ENCODE data around the gene WHRN. TPM values are rescaled to one million over a fixed set of nuclear protein-coding genes. Genes with fewer than 3 reads are reported as not detected.

The WHRN gene
- total and polyA plus RNA-seq, 9 of the 15 experiments (the other 6 are each of a cell fraction or from before 2014, with no cell fraction given) = 0.31 to 14.1 (median 3.0) TPM

DNA sequence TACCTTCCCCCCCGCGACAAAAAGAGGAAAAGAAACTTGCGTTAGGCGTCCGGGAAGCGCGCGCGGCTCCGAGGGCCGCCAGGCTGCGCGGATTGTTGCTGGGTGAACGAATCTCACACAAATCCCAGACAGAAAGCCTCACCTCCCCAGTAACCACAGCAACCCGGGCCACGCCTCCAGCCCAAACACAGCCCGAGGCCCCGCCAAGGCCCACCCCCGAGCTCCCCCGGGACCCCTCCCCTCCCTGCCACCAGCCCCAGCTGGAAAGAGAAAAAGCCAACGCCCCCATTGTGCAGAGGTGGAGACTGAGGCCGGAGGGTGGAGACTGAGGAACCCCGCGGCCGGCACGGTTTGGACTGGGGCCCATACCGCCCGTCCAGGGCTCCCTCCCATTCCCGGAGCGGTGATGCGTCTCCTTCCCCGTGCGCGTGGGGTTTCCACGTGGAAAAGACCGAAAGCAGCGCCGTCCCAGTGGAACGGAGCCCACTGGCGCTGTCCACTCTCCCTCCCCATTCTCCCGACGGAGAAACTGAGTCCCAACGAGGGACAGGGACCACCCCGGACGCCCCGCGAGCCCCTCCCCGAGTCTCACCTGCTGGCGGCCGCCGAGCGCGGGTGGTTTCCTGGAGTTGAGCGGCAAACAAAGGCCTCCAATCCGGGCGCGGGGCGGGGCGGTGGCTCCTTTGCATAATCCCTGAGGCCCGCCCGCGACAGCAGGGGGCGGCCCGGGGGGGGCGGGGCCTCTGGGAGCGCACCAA is 107.2 kb downstream of the WHRN start (continued):
- TF ChIP-seq GABPA (tag; conservative IDR thresholded peaks at IDR 0.05; ENCODE audit: low read depth) (peak; percentile 53), L3MBTL2 (IDR thresholded peaks at IDR 0.05) (peak; percentile 57), RB1 (IDR thresholded peaks at IDR 0.05; ENCODE audit: low read depth) (peak; percentile 40; the same call in 1 of the 2 replicates), ZNF239 (CRISPR knock-in tag; IDR thresholded peaks at IDR 0.05) (no peak), HMGN3 (IDR thresholded peaks at IDR 0.05; ENCODE audit: borderline replicate concordance, extremely low read depth, insufficient read length, low read depth, low read length) (peak; percentile 29)

GRCh38 chr9:114397219-114397847 is 107.9 kb downstream of the WHRN start:
- peak overlapping the region; percentile 75 for H3K4me3 ChIP-seq
- no peaks in the 10 kb centered on the region for H3K9me1 ChIP-seq (ENCODE audit: control insufficient read depth, insufficient read depth, low read length)
- peak overlapping the region; percentile 87 for H3K4me2 ChIP-seq (ENCODE audit: insufficient read depth, low read length)
- ChIA-PET POLR2A (interaction anchor here (0.6 to 4.7 kb wide), 7 partner anchors 9 to 296 kb away, joined by 3 to 30 read pairs (median 4); partner anchors contain the start of gene AKNA), CTCF (ENCODE audit: low intra/inter-chr PET ratio) (no interaction called here)
- no peaks in the 10 kb centered on the region; the same call in 2 of the 3 replicates for H3K36me3 ChIP-seq (ENCODE audit: control insufficient read depth, insufficient read depth, low read length)
- in situ Hi-C loops (cut with MboI) = no loop called here
- BruUV-seq (replicated peaks) = TSS peak; percentile 61
- H3K9me3 ChIP-seq (replicated peaks; ENCODE audit: control insufficient read depth, insufficient read depth, low read depth, low read length) = no peaks in the 10 kb centered on the region
- H3K27me3 ChIP-seq (ENCODE audit: control insufficient read depth in 2 of 2, insufficient read depth in 2 of 2, low read length in 2 of 2) = no peaks in the 10 kb centered on the region
- FAIRE-seq (no peak), ATAC-seq (peak; percentile 27), DNase-seq (ENCODE audit: extremely low read depth in 1 of 4, low spot score in 3 of 4) (peak in 1 of 4 experiments; percentile 21)
- 10% methylated on average over 14 of the region's 14 CpGs for WGBS (ENCODE audit: insufficient coverage, low coverage, missing lambda C conversion rate)
- peak overlapping the region; percentile 73 to 95; a peak in 3 of 4 replicates for H3K9ac ChIP-seq (ENCODE audit: insufficient read depth in 1 of 2, low read depth in 2 of 2, low read length in 2 of 2)
- H3K4me1 ChIP-seq (replicated peaks in 1 of 2; ENCODE audit: control insufficient read depth in 2 of 2, insufficient read depth in 2 of 2, low read length in 2 of 2) = peaks cover 21 to 26% of the 10 kb centered on the region in 2 experiments
- intact Hi-C loops (cut with micrococcal nuclease) = loop anchor here (1.0 to 5.0 kb wide), 3 partner anchors 48 to 515 kb away; no protein-coding TSS in a partner anchor
- peak overlapping the region; percentile 97 for H2AFZ ChIP-seq (ENCODE audit: low read depth, low read length)
- H3K79me2 ChIP-seq (ENCODE audit: control insufficient read depth, insufficient read depth, low read length) = peaks cover 5% of the 10 kb centered on the region; the same call in 2 of the 3 replicates
- no peaks in the 10 kb centered on the region for H4K20me1 ChIP-seq (replicated peaks; ENCODE audit: control insufficient read depth, insufficient read depth, low read length)
- H3K27ac ChIP-seq (ENCODE audit: extremely low read depth, low read depth, low read length) = peak overlapping the region; percentile 27; the same call in 1 of the 3 replicates
- TF ChIP-seq FOS (IDR thresholded peaks at IDR 0.05; ENCODE audit: extremely low read depth, insufficient read length) (no peak), ELF1 (tag; IDR thresholded peaks at IDR 0.05) (0 out of 2 replicates have a peak, but pooled peaks have one; percentile 30), AFF4 (CRISPR knock-in tag; IDR thresholded peaks at IDR 0.05) (peak; percentile 87; the same call in 1 of the 2 replicates), RCOR1 (IDR thresholded peaks at IDR 0.05; ENCODE audit: borderline replicate concordance in 1 of 2, low read depth in 2 of 2, low read length in 2 of 2) (peak in 1 of 2 experiments; percentile 6; a peak in 2 of 4 replicates), KDM2B (CRISPR knock-in tag; IDR thresholded peaks at IDR 0.05) (no peak), KDM1A (IDR thresholded peaks at IDR 0.05) (peak; percentile 53 to 79; a peak in 3 of 4 replicates), ZNF263 (CRISPR knock-in tag; IDR thresholded peaks at IDR 0.05; ENCODE audit: borderline replicate concordance) (no peak), RBM25 (IDR thresholded peaks at IDR 0.05; ENCODE audit: low read depth, low read length, severe bottlenecking) (peak; percentile 77), MYC (IDR thresholded peaks at IDR 0.05; ENCODE audit: low read depth, low read length) (no peak), MYC (CRISPR knock-in tag; IDR thresholded peaks at IDR 0.05; ENCODE audit: borderline replicate concordance, low read depth) (0 out of 2 replicates have a peak, but pooled peaks have one; percentile 5), RBM17 (IDR thresholded peaks at IDR 0.05; ENCODE audit: borderline replicate concordance, low read depth, low read length) (no peak)

Data from K562 (cell line).